H9 (cell line): ENCODE measurements around the gene UNC13D. TPM values are rescaled to one million over a fixed set of nuclear protein-coding genes. Genes with fewer than 3 reads are reported as not detected.

Experiments used
- DNase-seq: peaks from one replicate; pipeline ENCODE4 v3.0.0-alpha.2; 2017
- H2AFZ ChIP-seq: one replicate; pipeline ENCODE4 v1.6.1; 2013; ENCODE audit warnings: mild to moderate bottlenecking, low read length, control low read depth, moderate library complexity
- H2AK5ac ChIP-seq: 2 replicates; pipeline ENCODE4 v1.6.1; 2013; ENCODE audit warnings: low read length, control low read depth, mixed read lengths; ENCODE audit not compliant: insufficient read length
- H2BK120ac ChIP-seq: one replicate; pipeline ENCODE4 v1.6.1; 2013; ENCODE audit warnings: low read depth, mild to moderate bottlenecking, low read length, control low read depth, inconsistent platforms; ENCODE audit not compliant: poor library complexity, severe bottlenecking
- H2BK12ac ChIP-seq: 2 replicates; pipeline ENCODE4 v1.6.1; 2013; ENCODE audit warnings: low read length, control low read depth, mixed read lengths, low read depth; ENCODE audit not compliant: insufficient read length
- H2BK15ac ChIP-seq: 2 replicates; pipeline ENCODE4 v1.6.1; 2013; ENCODE audit warnings: low read depth, low read length, control low read depth
- H2BK20ac ChIP-seq: one replicate; pipeline ENCODE4 v1.6.1; 2013; ENCODE audit warnings: low read depth, mild to moderate bottlenecking, low read length, control low read depth, inconsistent platforms; ENCODE audit not compliant: poor library complexity, severe bottlenecking
- H2BK5ac ChIP-seq: 2 replicates; pipeline ENCODE4 v1.6.1; 2013; ENCODE audit warnings: low read length, control low read depth, mixed read lengths; ENCODE audit not compliant: insufficient read length
- H3K14ac ChIP-seq: 2 replicates; pipeline ENCODE4 v1.6.1; 2013; ENCODE audit warnings: low read length, control low read depth; ENCODE audit not compliant: insufficient read depth
- H3K18ac ChIP-seq: 2 replicates; pipeline ENCODE4 v1.6.1; 2013; ENCODE audit warnings: low read depth, mild to moderate bottlenecking, mixed read lengths, low read length, control low read depth; ENCODE audit not compliant: insufficient read length
- H3K23ac ChIP-seq: 2 replicates; pipeline ENCODE4 v1.6.1; 2013; ENCODE audit warnings: low read length, control low read depth, mixed read lengths, low read depth; ENCODE audit not compliant: insufficient read length
- H3K23me2 ChIP-seq: 2 replicates; pipeline ENCODE4 v1.6.1; 2013; ENCODE audit warnings: low read depth, mild to moderate bottlenecking, mixed read lengths, low read length, control low read depth; ENCODE audit not compliant: insufficient read length, poor library complexity, severe bottlenecking
- H3K27ac ChIP-seq: 2 replicates; pipeline ENCODE4 v1.5.1; 2013; ENCODE audit warnings: low read length, control low read depth, mixed read lengths, low read depth; ENCODE audit not compliant: insufficient read length
- H3K27me3 ChIP-seq: 2 replicates; pipeline ENCODE4 v1.6.1; 2013; ENCODE audit warnings: low read length, control low read depth, inconsistent platforms; ENCODE audit not compliant: insufficient read depth
- H3K4ac ChIP-seq: 2 replicates; pipeline ENCODE4 v1.6.1; 2013; ENCODE audit warnings: low read depth, mild to moderate bottlenecking, control low read depth, inconsistent platforms, low read length, moderate library complexity
- H3K4me1 ChIP-seq: 2 replicates; pipeline ENCODE4 v1.6.1; 2013; ENCODE audit warnings: low read length, control low read depth, inconsistent platforms; ENCODE audit not compliant: insufficient read depth
- H3K4me2 ChIP-seq: 2 replicates; pipeline ENCODE4 v1.6.1; 2013; ENCODE audit warnings: low read length, control low read depth, mixed read lengths; ENCODE audit not compliant: insufficient read length, insufficient read depth
- H3K56ac ChIP-seq: 2 replicates; pipeline ENCODE4 v1.6.1; 2013; ENCODE audit warnings: low read depth, mild to moderate bottlenecking, mixed read lengths, low read length, control low read depth; ENCODE audit not compliant: insufficient read length
- H3K79me1 ChIP-seq: 2 replicates; pipeline ENCODE4 v1.6.1; 2013; ENCODE audit warnings: low read depth, mild to moderate bottlenecking, moderate library complexity, low read length, control low read depth, inconsistent platforms; ENCODE audit not compliant: insufficient read depth, poor library complexity, severe bottlenecking
- H3K79me2 ChIP-seq: 2 replicates; pipeline ENCODE4 v1.6.1; 2013; ENCODE audit warnings: low read length, control low read depth, inconsistent platforms; ENCODE audit not compliant: insufficient read depth
- H3K9ac ChIP-seq: 2 replicates; pipeline ENCODE4 v1.6.1; 2013; ENCODE audit warnings: low read length, control low read depth, mixed read lengths; ENCODE audit not compliant: insufficient read length; ENCODE audit errors: extremely low read depth
- H3K9me3 ChIP-seq: one replicate; pipeline ENCODE4 v1.6.1; 2013; ENCODE audit warnings: low read depth, low read length, inconsistent platforms; ENCODE audit not compliant: control insufficient read depth
- H3T11ph ChIP-seq: one replicate; pipeline ENCODE4 v1.6.1; 2013; ENCODE audit warnings: mild to moderate bottlenecking, low read length, control low read depth, inconsistent platforms
- H4K20me1 ChIP-seq: one replicate; pipeline ENCODE4 v1.6.1; 2013; ENCODE audit not compliant: control insufficient read depth, insufficient read length, insufficient read depth
- H4K5ac ChIP-seq: 2 replicates; pipeline ENCODE4 v1.6.1; 2013; ENCODE audit warnings: low read depth, mild to moderate bottlenecking, mixed read lengths, low read length, control low read depth; ENCODE audit not compliant: insufficient read length
- H4K8ac ChIP-seq: replicated peaks from 2 replicates; pipeline ENCODE4 v1.6.1; 2013; ENCODE audit warnings: low read length, control low read depth, mixed read lengths, low read depth; ENCODE audit not compliant: insufficient read length
- H4K91ac ChIP-seq: 2 replicates; pipeline ENCODE4 v1.6.1; 2013; ENCODE audit warnings: low read depth, mild to moderate bottlenecking, moderate library complexity, mixed read lengths, low read length, control low read depth; ENCODE audit not compliant: insufficient read length
- H3K27ac Mint-ChIP-seq, 3 experiments: 2 replicates in 2 of 3; 3 replicates in 1 of 3; pipeline ENCODE4 v1.8.0; 2020 to 2021; ENCODE audit warnings: mixed read lengths in 3 of 3, mild to moderate bottlenecking in 1 of 3, moderate library complexity in 1 of 3
- H3K27me3 Mint-ChIP-seq: 2 replicates; pipeline ENCODE4 v1.8.0; 2021; ENCODE audit warnings: low read depth, mild to moderate bottlenecking, moderate library complexity, mixed read lengths
- H3K36me3 Mint-ChIP-seq, 3 experiments: 2 replicates in 2 of 3; 3 replicates in 1 of 3; pipeline ENCODE4 v1.8.0; 2020 to 2021; ENCODE audit warnings: low read depth in 3 of 3, mixed read lengths in 3 of 3; ENCODE audit not compliant: insufficient read depth in 1 of 3
- H3K4me1 Mint-ChIP-seq, 2 experiments: 2 replicates each; pipeline ENCODE4 v1.8.0; 2020; ENCODE audit warnings: mixed read lengths in 2 of 2
- H3K4me3 Mint-ChIP-seq, 2 experiments: 2 replicates in 1 of 2; 3 replicates in 1 of 2; pipeline ENCODE4 v1.8.0; 2020 to 2021; ENCODE audit warnings: mild to moderate bottlenecking in 2 of 2, mixed read lengths in 2 of 2, moderate library complexity in 1 of 2
- H3K9me3 Mint-ChIP-seq, 2 experiments: 2 replicates in 1 of 2; 3 replicates in 1 of 2; pipeline ENCODE4 v1.8.0; 2020; ENCODE audit warnings: mild to moderate bottlenecking in 2 of 2, mixed read lengths in 2 of 2, moderate library complexity in 1 of 2
- WGBS: extraction: QIAGEN DNeasy Blood & Tissue Kit; methylation state at CpG from one replicate; pipeline ENCODE4 v1.1.7; 2013; ENCODE audit warnings: missing lambda C conversion rate, low lambda C conversion rate, mixed read lengths; ENCODE audit not compliant: insufficient read length; ENCODE audit errors: extremely low coverage; 5-methylcytosine and 5-hydroxymethylcytosine counted together
- total RNA-seq: library from RNA; stranded (reverse); gene quantifications from 2 replicates; pipeline ENCODE4 v1.2.1, GENCODE V29; 2021
- TF ChIP-seq, protein P1 (sequence below): fragments of 200-600 bp; sonication (generic); conservative IDR thresholded peaks from 3 replicates; pipeline ENCODE4 v1.8.0; 2021; ENCODE audit warnings: antibody characterized with exemption, mild to moderate bottlenecking

The UNC13D gene
- total RNA-seq, 1 experiment from 2014 or later, result 6.3 TPM

DNA sequence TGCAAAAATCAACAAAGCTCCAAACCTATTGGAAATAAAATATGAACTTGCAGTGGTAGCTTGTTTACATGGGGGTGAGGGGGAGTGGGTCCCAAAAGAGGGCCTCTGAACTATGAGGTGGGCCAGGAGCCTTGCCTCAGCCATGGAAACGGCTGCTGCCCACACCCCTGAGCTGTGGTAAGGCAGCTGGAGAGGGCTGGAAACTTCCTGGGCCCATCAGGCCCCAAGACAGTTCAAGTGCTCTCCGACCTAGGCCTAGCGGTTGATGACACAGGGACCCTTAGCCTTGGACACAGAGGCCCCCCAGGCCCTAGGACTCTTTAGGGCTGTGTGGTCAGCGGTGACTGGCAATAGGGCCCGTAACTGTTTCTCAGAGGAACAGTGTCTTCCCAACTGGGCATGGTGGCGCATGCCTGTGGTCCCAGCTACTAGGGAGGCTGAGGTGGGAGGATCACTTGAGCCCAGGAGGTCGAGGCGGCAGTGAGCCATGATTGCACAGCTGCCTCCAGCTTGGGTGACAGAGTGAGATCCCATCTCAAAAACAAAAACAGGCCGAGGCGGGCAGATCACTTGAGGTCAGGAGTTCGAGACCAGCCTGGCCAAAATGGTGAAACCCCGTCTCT, 18.3 kb downstream of the UNC13D start:
- Histone ChIP-seq H2BK120ac (no peak overlapping the region), H3K4me1 (no peaks in the 10 kb centered on the region), H3K18ac (no peak overlapping the region), H2AFZ (no peak overlapping the region), H4K20me1 (no peaks in the 10 kb centered on the region), H3K56ac (no peak overlapping the region), H3K79me2 (no peaks in the 10 kb centered on the region), H3K14ac (no peak overlapping the region), H2AK5ac (no peak overlapping the region), H3K79me1 (no peaks in the 10 kb centered on the region), H2BK5ac (no peak overlapping the region), H3K9me3 (no peaks in the 10 kb centered on the region), H4K5ac (no peak overlapping the region), H3K23me2 (no peaks in the 10 kb centered on the region), H3T11ph (no peak overlapping the region), H4K91ac (no peak overlapping the region), H3K27ac (no peak overlapping the region), H2BK20ac (no peak overlapping the region), H2BK12ac (no peak overlapping the region), H3K4me2 (no peak overlapping the region), H3K9ac (no peak overlapping the region), H3K4ac (no peak overlapping the region), H2BK15ac (no peak overlapping the region), H4K8ac (no peak overlapping the region), H3K23ac (no peak overlapping the region), H3K27me3 (no peaks in the 10 kb centered on the region)
- WGBS, result no CpG with 5 or more reads among the region's 12 CpGs
- H3K4me3 Mint-ChIP-seq, result no peak overlapping the region
- H3K36me3 Mint-ChIP-seq, result peaks cover 4 to 31% (median 30%) of the 10 kb centered on the region in 3 experiments
- H3K4me1 Mint-ChIP-seq, result peaks cover 14 to 19% of the 10 kb centered on the region in 2 experiments
- H3K9me3 Mint-ChIP-seq, result no peaks in the 10 kb centered on the region; a peak in 1 of 5 replicates
- 0 out of 7 replicates have a peak overlapping the region, but pooled peaks of 2 of the 3 experiments have one; percentile 44 to 45 for H3K27ac Mint-ChIP-seq
- DNase-seq, result no peak
- TF ChIP-seq, protein P1, sequence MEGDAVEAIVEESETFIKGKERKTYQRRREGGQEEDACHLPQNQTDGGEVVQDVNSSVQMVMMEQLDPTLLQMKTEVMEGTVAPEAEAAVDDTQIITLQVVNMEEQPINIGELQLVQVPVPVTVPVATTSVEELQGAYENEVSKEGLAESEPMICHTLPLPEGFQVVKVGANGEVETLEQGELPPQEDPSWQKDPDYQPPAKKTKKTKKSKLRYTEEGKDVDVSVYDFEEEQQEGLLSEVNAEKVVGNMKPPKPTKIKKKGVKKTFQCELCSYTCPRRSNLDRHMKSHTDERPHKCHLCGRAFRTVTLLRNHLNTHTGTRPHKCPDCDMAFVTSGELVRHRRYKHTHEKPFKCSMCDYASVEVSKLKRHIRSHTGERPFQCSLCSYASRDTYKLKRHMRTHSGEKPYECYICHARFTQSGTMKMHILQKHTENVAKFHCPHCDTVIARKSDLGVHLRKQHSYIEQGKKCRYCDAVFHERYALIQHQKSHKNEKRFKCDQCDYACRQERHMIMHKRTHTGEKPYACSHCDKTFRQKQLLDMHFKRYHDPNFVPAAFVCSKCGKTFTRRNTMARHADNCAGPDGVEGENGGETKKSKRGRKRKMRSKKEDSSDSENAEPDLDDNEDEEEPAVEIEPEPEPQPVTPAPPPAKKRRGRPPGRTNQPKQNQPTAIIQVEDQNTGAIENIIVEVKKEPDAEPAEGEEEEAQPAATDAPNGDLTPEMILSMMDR, result no peak
- H3K27me3 Mint-ChIP-seq, result no peaks in the 10 kb centered on the region
